ENCODE measurements around the gene TMTC2.

Gene TMTC2

DNA sequence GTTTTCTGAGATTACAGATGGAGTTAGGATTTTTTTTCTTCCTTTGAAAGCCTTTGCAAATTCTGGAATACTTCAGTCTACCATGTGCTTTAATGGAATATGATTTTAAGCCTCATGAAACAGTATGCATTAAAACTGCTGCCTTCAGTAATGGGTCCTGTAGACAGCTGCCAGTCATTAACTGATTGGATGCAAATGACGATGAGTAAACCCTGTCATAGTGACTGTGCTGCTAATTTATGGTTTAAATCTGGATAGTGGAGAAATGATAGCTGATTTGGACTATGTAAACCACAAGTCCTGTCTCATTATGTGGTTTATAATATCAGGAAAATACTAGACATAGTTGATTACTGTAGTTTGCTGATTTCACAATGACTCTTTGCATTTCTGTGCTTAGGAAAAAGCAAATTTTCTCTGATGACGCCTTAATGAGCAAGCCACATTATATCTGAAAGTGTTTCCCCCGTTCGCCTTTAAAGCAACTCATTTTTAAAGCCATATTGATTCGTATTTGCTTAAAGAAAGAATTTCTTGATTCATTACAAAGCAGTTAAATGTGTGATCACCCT is 217.6 kb downstream of the TMTC2 start:
- TF ChIP-seq, protein P1, sequence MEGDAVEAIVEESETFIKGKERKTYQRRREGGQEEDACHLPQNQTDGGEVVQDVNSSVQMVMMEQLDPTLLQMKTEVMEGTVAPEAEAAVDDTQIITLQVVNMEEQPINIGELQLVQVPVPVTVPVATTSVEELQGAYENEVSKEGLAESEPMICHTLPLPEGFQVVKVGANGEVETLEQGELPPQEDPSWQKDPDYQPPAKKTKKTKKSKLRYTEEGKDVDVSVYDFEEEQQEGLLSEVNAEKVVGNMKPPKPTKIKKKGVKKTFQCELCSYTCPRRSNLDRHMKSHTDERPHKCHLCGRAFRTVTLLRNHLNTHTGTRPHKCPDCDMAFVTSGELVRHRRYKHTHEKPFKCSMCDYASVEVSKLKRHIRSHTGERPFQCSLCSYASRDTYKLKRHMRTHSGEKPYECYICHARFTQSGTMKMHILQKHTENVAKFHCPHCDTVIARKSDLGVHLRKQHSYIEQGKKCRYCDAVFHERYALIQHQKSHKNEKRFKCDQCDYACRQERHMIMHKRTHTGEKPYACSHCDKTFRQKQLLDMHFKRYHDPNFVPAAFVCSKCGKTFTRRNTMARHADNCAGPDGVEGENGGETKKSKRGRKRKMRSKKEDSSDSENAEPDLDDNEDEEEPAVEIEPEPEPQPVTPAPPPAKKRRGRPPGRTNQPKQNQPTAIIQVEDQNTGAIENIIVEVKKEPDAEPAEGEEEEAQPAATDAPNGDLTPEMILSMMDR (IDR thresholded peaks at IDR 0.05; ENCODE audit: extremely low read depth, insufficient read depth, missing control alignments): no peak
- no peak for DNase-seq (ENCODE audit: low spot score)
- in situ Hi-C loops (cut with MboI; ENCODE audit: low pct_unique_long_range_greater_than_20kb, low sequenced_read_pairs, unreplicated experiment): no loop called here

DNA sequence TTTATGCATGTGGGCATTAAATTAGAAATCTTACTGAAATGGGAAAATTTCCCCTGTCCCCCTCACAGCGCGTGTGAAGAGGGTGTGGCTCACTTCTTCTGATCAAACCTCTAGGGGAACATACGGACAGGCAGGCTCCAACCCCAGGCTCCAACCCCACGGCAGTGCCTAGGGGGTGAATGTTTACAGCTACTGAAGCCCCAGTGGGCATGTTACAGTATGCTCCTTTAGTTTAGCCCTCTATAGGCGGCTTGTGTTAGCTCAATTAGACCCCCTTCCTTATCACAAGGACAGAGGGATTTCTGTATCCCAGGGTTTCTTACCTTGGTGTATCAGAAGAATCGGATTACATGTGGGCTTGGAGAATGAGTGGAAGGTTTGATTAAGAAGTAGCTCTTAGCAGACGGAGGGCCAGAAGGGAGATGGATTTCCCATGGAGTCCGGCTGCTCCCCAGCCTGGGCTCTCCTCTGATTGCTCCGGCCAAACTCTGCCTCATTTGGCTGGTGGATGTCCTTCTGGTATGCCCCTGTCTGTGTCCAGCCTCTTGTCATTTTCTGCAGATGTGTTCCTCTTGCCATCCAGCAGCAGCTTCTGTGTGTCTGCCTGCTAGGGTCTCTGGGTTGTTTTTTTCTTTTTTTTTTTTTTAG is 223.7 kb downstream of the TMTC2 start:
- in situ Hi-C loops (cut with MboI; ENCODE audit: low pct_unique_long_range_greater_than_20kb, low sequenced_read_pairs, unreplicated experiment): no loop called here
- no peak for DNase-seq (ENCODE audit: low spot score)
- TF ChIP-seq, protein P1 (IDR thresholded peaks at IDR 0.05; ENCODE audit: extremely low read depth, insufficient read depth, missing control alignments): no peak

DNA sequence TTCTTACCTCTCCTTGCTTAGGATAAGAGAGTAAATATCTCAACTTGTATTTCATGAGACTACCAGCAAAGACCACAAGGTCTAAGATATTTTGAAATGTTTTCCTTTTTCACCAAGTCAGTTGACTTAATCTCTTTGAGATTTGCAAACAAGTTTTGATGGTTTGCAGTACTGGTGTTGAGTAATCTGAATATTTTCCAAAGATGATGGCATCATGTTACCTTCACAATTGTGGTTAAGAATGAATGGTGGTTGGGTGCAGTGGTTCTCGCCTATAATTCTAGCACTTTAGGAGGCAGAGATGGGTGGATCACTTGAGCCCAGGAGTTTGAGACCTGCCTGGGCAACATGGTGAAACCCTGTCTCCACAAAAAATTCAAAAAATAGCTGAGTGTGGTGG is 225.7 kb downstream of the TMTC2 start:
- in situ Hi-C loops (cut with MboI; ENCODE audit: low pct_unique_long_range_greater_than_20kb, low sequenced_read_pairs, unreplicated experiment): no loop called here
- TF ChIP-seq, protein P1 (IDR thresholded peaks at IDR 0.05; ENCODE audit: extremely low read depth, insufficient read depth, missing control alignments): no peak
- DNase-seq (ENCODE audit: low spot score): no peak

DNA sequence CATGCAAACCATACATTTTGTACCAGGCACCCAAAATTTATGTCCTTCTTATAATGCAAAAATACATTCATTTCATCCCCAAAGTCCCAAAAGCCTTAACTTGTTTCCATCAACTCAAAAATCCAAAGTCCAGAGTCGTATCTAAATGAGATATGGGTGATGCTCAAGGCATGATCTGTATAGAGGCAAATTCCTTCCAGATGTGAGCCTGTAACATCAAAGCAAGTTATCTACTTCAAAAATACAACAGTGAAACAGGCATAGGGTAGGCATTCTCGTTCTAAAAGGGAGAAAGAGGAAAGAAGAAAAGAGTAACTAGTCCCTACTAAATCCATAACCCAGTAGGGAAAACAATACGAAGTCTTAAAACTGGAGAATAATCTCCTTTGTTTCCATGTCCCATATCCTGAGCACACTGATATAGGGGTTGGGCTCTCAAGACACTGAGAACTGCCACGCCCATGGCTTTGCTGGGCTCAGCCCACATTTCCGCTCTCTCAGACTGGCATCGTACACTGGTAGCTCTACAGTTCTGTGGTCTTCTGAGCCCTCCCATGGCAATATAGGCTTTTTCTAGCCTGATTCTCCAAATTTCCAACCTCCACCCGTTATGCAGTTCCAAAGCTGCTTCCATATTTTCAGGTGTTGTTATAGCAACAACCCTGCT is 232.8 kb downstream of the TMTC2 start:
- in situ Hi-C loops (cut with MboI; ENCODE audit: low pct_unique_long_range_greater_than_20kb, low sequenced_read_pairs, unreplicated experiment): no loop called here

DNA sequence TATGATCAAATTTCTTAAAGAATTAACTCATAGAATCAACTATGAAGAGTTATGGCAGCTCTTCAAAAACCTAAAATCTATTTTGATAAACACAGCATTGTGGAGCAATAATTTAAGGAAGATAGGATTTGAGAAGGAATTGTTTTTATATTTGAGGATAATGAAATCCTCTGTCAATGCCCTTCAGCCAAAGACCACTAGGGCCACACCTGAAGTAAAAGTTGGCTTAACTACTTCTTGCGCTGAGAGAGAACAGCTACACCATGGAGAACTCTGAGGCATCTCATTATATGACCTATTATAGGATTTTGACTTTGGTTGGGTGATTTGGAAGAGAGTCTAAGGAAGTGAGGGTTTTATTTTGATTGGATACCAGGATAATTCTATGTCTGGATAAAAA is 237.2 kb downstream of the TMTC2 start:
- no peak for DNase-seq (ENCODE audit: low spot score)
- in situ Hi-C loops (cut with MboI; ENCODE audit: low pct_unique_long_range_greater_than_20kb, low sequenced_read_pairs, unreplicated experiment): no loop called here
- TF ChIP-seq, protein P1 (IDR thresholded peaks at IDR 0.05; ENCODE audit: extremely low read depth, insufficient read depth, missing control alignments): no peak

More for the DNA sequence above, 232.8 kb downstream of the TMTC2 start:
- TF ChIP-seq, protein P1 (IDR thresholded peaks at IDR 0.05; ENCODE audit: extremely low read depth, insufficient read depth, missing control alignments): no peak
- DNase-seq (ENCODE audit: low spot score): no peak

DNA sequence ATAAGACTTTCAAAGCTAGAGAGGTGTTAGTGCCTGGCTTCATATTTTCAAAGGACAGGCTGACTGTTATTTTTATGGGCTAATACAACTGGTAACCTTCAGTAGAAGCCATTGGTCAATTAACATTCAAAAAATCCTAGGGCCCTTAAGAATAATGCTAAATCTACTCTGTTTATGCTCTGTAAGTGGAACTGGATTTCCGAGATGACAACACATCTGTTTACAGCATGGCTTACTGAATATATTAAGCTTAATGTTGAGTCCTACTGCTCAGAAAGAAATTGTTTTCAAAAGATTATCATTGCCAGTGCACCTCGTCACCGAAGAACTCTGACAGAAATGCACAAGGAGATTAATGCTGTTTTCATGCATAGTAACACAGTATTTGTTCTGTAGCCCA is 239.9 kb downstream of the TMTC2 start:
- in situ Hi-C loops (cut with MboI; ENCODE audit: low pct_unique_long_range_greater_than_20kb, low sequenced_read_pairs, unreplicated experiment): no loop called here

More for the DNA sequence above, 239.9 kb downstream of the TMTC2 start:
- DNase-seq (ENCODE audit: low spot score): no peak
- TF ChIP-seq, protein P1 (IDR thresholded peaks at IDR 0.05; ENCODE audit: extremely low read depth, insufficient read depth, missing control alignments): no peak
